ENCODE results near the gene FNIP1. TPM values are rescaled to one million over a fixed set of nuclear protein-coding genes. Genes with fewer than 3 reads are reported as not detected.

Gene FNIP1
- total and polyA plus RNA-seq, 9 of the 15 experiments (the other 6 are each of a cell fraction or from before 2014, with no cell fraction given), result 5.0 to 32.8 (median 18.4) TPM

DNA sequence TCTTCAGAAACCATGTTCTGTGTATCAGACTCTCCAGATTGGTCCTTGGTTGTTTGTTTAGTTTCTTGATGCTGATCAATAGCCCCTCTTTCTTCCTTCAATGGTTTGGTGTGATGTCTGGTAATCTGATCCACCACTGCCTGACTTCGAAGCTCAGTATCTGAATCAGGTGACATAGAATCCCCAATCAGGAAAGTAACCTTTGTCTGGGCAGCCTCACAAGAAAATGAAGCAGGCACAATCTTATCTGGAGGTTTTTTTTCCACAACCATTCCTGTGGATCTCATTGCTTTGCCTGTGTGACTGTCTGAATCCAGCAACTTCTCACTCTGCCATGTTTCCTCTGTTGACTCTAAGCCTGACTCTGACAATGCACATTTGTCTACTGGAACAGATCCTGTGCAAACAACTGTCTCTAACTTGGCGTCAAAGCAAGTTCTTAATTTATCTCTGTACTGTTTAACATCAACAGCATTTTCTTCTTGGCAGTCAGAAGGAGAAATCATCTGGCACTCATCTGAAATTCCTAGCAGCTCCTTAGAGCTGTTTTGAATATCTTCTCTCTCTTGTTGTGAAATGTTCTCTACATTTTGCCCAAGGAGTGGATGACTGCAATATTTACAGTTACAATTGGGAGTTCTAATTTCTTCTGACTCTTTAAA is 124.7 kb downstream of the FNIP1 start (continued):
- TF ChIP-seq, protein P1, sequence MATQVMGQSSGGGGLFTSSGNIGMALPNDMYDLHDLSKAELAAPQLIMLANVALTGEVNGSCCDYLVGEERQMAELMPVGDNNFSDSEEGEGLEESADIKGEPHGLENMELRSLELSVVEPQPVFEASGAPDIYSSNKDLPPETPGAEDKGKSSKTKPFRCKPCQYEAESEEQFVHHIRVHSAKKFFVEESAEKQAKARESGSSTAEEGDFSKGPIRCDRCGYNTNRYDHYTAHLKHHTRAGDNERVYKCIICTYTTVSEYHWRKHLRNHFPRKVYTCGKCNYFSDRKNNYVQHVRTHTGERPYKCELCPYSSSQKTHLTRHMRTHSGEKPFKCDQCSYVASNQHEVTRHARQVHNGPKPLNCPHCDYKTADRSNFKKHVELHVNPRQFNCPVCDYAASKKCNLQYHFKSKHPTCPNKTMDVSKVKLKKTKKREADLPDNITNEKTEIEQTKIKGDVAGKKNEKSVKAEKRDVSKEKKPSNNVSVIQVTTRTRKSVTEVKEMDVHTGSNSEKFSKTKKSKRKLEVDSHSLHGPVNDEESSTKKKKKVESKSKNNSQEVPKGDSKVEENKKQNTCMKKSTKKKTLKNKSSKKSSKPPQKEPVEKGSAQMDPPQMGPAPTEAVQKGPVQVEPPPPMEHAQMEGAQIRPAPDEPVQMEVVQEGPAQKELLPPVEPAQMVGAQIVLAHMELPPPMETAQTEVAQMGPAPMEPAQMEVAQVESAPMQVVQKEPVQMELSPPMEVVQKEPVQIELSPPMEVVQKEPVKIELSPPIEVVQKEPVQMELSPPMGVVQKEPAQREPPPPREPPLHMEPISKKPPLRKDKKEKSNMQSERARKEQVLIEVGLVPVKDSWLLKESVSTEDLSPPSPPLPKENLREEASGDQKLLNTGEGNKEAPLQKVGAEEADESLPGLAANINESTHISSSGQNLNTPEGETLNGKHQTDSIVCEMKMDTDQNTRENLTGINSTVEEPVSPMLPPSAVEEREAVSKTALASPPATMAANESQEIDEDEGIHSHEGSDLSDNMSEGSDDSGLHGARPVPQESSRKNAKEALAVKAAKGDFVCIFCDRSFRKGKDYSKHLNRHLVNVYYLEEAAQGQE (IDR thresholded peaks at IDR 0.05; ENCODE audit: borderline replicate concordance), result no peak
- TF ChIP-seq, protein P1 (CRISPR knock-in tag; IDR thresholded peaks at IDR 0.05; ENCODE audit: low read depth), result no peak
- TF ChIP-seq KAT2B (IDR thresholded peaks at IDR 0.05; ENCODE audit: low read depth, low read length), result no peak
- TF ChIP-seq HMGN3 (IDR thresholded peaks at IDR 0.05; ENCODE audit: borderline replicate concordance, extremely low read depth, insufficient read length, low read depth, low read length), result no peak
- TF ChIP-seq NFIX (CRISPR knock-in tag; IDR thresholded peaks at IDR 0.05; ENCODE audit: low read depth), result no peak
- no peak for TF ChIP-seq SAFB (IDR thresholded peaks at IDR 0.05; ENCODE audit: borderline replicate concordance, low read depth, low read length)
- no peak for TF ChIP-seq TEAD4 (IDR thresholded peaks at IDR 0.05; ENCODE audit: low read length)
- no peak for TF ChIP-seq TEAD4 (CRISPR knock-in tag; IDR thresholded peaks at IDR 0.05; ENCODE audit: borderline replicate concordance)
- TF ChIP-seq ZNF3 (CRISPR knock-in tag; IDR thresholded peaks at IDR 0.05), result no peak
- TF ChIP-seq EP400 (IDR thresholded peaks at IDR 0.05), result no peak
- TF ChIP-seq NFIC (IDR thresholded peaks at IDR 0.05), result no peak
- TF ChIP-seq, protein P2, sequence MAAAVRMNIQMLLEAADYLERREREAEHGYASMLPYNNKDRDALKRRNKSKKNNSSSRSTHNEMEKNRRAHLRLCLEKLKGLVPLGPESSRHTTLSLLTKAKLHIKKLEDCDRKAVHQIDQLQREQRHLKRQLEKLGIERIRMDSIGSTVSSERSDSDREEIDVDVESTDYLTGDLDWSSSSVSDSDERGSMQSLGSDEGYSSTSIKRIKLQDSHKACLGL (CRISPR knock-in tag; IDR thresholded peaks at IDR 0.05; ENCODE audit: borderline replicate concordance, poor library complexity, severe bottlenecking), result no peak
- no peak for TF ChIP-seq CGGBP1 (CRISPR knock-in tag; IDR thresholded peaks at IDR 0.05)
- TF ChIP-seq SRSF9 (IDR thresholded peaks at IDR 0.05; ENCODE audit: borderline replicate concordance, low read depth, low read length), result no peak
- no peak for TF ChIP-seq THRA (IDR thresholded peaks at IDR 0.05)
- TF ChIP-seq MCM7 (IDR thresholded peaks at IDR 0.05), result no peak
- TF ChIP-seq CEBPG (CRISPR knock-in tag; IDR thresholded peaks at IDR 0.05), result no peak
- TF ChIP-seq CEBPG (tag; conservative IDR thresholded peaks at IDR 0.05 in 1 of 2, IDR thresholded peaks at IDR 0.05 in 1 of 2), result peak in 1 of 2 experiments; percentile 41; a peak in 1 of 4 replicates
- TF ChIP-seq ZC3H11A (IDR thresholded peaks at IDR 0.05; ENCODE audit: low read depth, low read length), result no peak

All from K562 (cell line).